Measurements from ENCODE around the gene KIRREL3.

- TF ChIP-seq POLR2A (IDR thresholded peaks at IDR 0.05): no peak
- TF ChIP-seq, protein P1, sequence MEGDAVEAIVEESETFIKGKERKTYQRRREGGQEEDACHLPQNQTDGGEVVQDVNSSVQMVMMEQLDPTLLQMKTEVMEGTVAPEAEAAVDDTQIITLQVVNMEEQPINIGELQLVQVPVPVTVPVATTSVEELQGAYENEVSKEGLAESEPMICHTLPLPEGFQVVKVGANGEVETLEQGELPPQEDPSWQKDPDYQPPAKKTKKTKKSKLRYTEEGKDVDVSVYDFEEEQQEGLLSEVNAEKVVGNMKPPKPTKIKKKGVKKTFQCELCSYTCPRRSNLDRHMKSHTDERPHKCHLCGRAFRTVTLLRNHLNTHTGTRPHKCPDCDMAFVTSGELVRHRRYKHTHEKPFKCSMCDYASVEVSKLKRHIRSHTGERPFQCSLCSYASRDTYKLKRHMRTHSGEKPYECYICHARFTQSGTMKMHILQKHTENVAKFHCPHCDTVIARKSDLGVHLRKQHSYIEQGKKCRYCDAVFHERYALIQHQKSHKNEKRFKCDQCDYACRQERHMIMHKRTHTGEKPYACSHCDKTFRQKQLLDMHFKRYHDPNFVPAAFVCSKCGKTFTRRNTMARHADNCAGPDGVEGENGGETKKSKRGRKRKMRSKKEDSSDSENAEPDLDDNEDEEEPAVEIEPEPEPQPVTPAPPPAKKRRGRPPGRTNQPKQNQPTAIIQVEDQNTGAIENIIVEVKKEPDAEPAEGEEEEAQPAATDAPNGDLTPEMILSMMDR (IDR thresholded peaks at IDR 0.05): no peak
Measured at GRCh38 chr11:126481303-126481680, 519.3 kb downstream of the KIRREL3 start.

All from esophagus squamous epithelium (tissue), 4 donors.